H1 (cell line): ENCODE results near the gene SCGB2A2.

Source experiments
- ATF3 ChIP-seq: IDR thresholded peaks from 2 replicates; pipeline ENCODE4 v1.6.1; 2011; ENCODE audit warnings: low read depth, mild to moderate bottlenecking, low read length; ENCODE audit not compliant: insufficient read depth
- EP300 ChIP-seq, 2 experiments: IDR thresholded peaks; 1 replicate in 1 of 2; 2 replicates in 1 of 2; pipeline ENCODE4 v1.6.1; 2011 to 2012; ENCODE audit warnings: low read depth in 2 of 2, low read length in 2 of 2, mild to moderate bottlenecking in 2 of 2, borderline replicate concordance in 1 of 2, inconsistent platforms in 1 of 2, moderate library complexity in 1 of 2
- EZH2 ChIP-seq: fragments of 200-600 bp; sonication (generic); IDR thresholded peaks from 2 replicates; pipeline ENCODE4 v1.7.1; 2012; ENCODE audit warnings: low read depth, mild to moderate bottlenecking, moderate library complexity, low read length, inconsistent platforms; ENCODE audit not compliant: severe bottlenecking
- PHF8 ChIP-seq: fragments of 200-600 bp; sonication (generic); conservative IDR thresholded peaks from 2 replicates; pipeline ENCODE4 v1.7.1; 2012; ENCODE audit warnings: low read depth, mild to moderate bottlenecking, inconsistent platforms, low read length, moderate library complexity
- POLR2AphosphoS5 ChIP-seq: IDR thresholded peaks from 2 replicates; pipeline ENCODE4 v1.6.1; 2011; ENCODE audit warnings: low read depth, low read length
- TAF1 ChIP-seq: IDR thresholded peaks from 2 replicates; pipeline ENCODE4 v1.6.1; 2011; ENCODE audit warnings: mild to moderate bottlenecking, low read depth, low read length
- TF ChIP-seq, protein P1 (sequence below), 3 experiments: IDR thresholded peaks; 1 replicate in 2 of 3; 2 replicates in 1 of 3; pipeline versions ENCODE4 v1.5.1 to v1.6.1; 2011; ENCODE audit warnings: low read length in 3 of 3, mild to moderate bottlenecking in 3 of 3, inconsistent platforms in 2 of 3, low read depth in 1 of 3, moderate library complexity in 1 of 3; ENCODE audit not compliant: insufficient read depth in 1 of 3; ENCODE audit errors: control extremely low read depth in 1 of 3

DNA sequence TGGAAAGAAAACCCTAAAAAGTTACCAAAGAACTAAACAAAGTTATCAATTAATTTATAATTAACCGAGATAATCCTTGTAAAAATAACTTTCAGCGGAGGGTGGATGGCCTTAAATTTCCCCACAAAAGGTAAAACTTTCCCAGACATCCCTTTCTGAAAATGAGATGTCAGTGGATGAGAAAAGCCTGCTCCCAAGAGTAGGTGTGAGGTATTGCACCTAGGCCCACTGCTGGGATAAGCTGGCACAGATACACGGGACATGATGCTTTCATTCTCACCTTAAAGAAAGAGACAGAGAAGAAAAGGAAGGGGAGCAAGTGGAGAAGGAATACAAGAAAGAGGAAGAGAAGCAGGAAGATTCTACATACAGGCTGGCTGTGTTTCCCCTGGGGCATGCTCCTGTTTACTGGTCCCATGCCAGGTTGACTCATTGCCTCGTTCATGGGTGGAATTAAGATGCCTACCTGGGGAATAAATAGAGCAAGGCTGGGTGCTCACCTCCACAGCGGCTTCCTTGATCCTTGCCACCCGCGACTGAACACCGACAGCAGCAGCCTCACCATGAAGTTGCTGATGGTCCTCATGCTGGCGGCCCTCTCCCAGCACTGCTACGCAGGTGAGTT lies at the start of gene SCGB2A2:
- TF ChIP-seq EZH2 (no peak), POLR2AphosphoS5 (no peak), EP300 (IDR thresholded peaks at IDR 0.05; ENCODE audit: borderline replicate concordance in 1 of 2, low read depth in 2 of 2, low read length in 2 of 2) (no peak), ATF3 (no peak), TAF1 (no peak), PHF8 (no peak)
- TF ChIP-seq, protein P1, sequence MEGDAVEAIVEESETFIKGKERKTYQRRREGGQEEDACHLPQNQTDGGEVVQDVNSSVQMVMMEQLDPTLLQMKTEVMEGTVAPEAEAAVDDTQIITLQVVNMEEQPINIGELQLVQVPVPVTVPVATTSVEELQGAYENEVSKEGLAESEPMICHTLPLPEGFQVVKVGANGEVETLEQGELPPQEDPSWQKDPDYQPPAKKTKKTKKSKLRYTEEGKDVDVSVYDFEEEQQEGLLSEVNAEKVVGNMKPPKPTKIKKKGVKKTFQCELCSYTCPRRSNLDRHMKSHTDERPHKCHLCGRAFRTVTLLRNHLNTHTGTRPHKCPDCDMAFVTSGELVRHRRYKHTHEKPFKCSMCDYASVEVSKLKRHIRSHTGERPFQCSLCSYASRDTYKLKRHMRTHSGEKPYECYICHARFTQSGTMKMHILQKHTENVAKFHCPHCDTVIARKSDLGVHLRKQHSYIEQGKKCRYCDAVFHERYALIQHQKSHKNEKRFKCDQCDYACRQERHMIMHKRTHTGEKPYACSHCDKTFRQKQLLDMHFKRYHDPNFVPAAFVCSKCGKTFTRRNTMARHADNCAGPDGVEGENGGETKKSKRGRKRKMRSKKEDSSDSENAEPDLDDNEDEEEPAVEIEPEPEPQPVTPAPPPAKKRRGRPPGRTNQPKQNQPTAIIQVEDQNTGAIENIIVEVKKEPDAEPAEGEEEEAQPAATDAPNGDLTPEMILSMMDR (IDR thresholded peaks at IDR 0.05; ENCODE audit: control extremely low read depth in 1 of 3, insufficient read depth in 1 of 3, low read depth in 1 of 3, low read length in 3 of 3) = peak; percentile 38 to 62 (median 47)
